Measurements from ENCODE around the gene ADAM15. TPM values are rescaled to one million over a fixed set of nuclear protein-coding genes. Genes with fewer than 3 reads are reported as not detected.

Gene ADAM15
- total RNA-seq, 1 experiment from 2014 or later: 30.6 TPM

DNA sequence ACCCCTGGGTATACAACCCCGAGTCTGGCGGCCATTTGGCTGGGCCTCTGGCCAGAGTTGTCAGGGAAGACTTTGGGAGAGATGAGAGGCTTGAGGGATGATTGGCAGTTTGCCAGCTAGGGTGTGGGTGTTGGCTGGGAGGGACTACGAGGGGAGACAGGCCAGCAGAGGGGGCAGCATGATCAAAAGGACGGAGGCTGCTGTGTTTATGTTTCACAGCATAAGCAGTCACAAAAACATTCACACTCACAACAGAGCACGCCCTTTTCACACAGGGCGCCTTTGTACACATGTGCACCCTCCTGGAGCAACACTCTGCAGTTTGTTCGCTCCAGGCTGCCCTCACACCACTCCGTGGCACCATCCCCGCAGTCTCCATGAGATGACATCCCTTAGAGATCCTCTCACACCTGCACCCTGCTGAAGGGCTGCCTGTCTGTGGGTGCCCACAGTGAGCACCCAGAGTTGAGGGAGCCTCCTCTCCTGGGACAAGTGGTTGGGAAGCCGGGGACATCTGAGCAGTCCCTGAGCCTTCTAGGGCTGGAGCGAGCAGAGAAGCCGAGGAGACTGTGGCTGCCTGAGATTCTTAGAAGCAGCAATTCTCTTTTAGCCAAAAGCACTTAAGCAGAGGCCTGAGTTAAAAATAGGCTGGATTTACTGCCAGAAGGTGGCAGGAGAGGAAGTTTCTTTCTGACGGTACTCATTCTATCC lies 43.0 kb downstream of the ADAM15 start:
- H4K91ac ChIP-seq (ENCODE audit: insufficient read length, low read depth, low read length): no peak overlapping the region
- Mint-ChIP-seq H3K9me3 (peaks cover 0 to 2% of the 10 kb centered on the region in 2 experiments; a peak in 1 of 5 replicates), H3K4me3 (no peak overlapping the region), H3K27ac (no peak overlapping the region; a peak in 2 of 7 replicates), H3K27me3 (ENCODE audit: low read depth) (peaks cover 54% of the 10 kb centered on the region), H3K36me3 (ENCODE audit: insufficient read depth in 1 of 3, low read depth in 3 of 3) (no peaks in the 10 kb centered on the region), H3K4me1 (peaks cover 17 to 23% of the 10 kb centered on the region in 2 experiments)
- H3K4me2 ChIP-seq (ENCODE audit: insufficient read depth, insufficient read length, low read length): no peak overlapping the region
- H3K23ac ChIP-seq (ENCODE audit: insufficient read length, low read depth, low read length): no peak overlapping the region
- no peaks in the 10 kb centered on the region for H3K79me2 ChIP-seq (ENCODE audit: insufficient read depth, low read length)
- H3K14ac ChIP-seq (ENCODE audit: insufficient read depth, low read length): no peak overlapping the region; the same call in 1 of the 2 replicates
- H3K79me1 ChIP-seq (ENCODE audit: insufficient read depth, low read depth, low read length, poor library complexity, severe bottlenecking): no peaks in the 10 kb centered on the region
- no peak overlapping the region for H2BK120ac ChIP-seq (ENCODE audit: low read depth, low read length, poor library complexity, severe bottlenecking)
- no peak overlapping the region for H2BK5ac ChIP-seq (ENCODE audit: insufficient read length, low read length)
- H3K9ac ChIP-seq (ENCODE audit: extremely low read depth, insufficient read length, low read length): no peak overlapping the region
- H3K18ac ChIP-seq (ENCODE audit: insufficient read length, low read depth, low read length): no peak overlapping the region
- H4K20me1 ChIP-seq (ENCODE audit: control insufficient read depth, insufficient read depth, insufficient read length): no peaks in the 10 kb centered on the region
- H2BK12ac ChIP-seq (ENCODE audit: insufficient read length, low read depth, low read length): no peak overlapping the region
- no peak overlapping the region for H2BK20ac ChIP-seq (ENCODE audit: low read depth, low read length, poor library complexity, severe bottlenecking)
- TF ChIP-seq CTCF (conservative IDR thresholded peaks at IDR 0.05): peak; percentile 64; the same call in 2 of the 3 replicates
- H3T11ph ChIP-seq (ENCODE audit: low read length): no peak overlapping the region
- WGBS (ENCODE audit: extremely low coverage, insufficient read length, low lambda C conversion rate): no CpG with 5 or more reads among the region's 13 CpGs
- no peak overlapping the region for H4K8ac ChIP-seq (replicated peaks; ENCODE audit: insufficient read length, low read depth, low read length)
- H3K4ac ChIP-seq (ENCODE audit: low read depth, low read length): no peak overlapping the region
- H2AFZ ChIP-seq (ENCODE audit: low read length): no peak overlapping the region
- peaks cover 2% of the 10 kb centered on the region; the same call in 1 of the 2 replicates for H3K27me3 ChIP-seq (ENCODE audit: insufficient read depth, low read length)
- no peaks in the 10 kb centered on the region for H3K4me1 ChIP-seq (ENCODE audit: insufficient read depth, low read length)
- no peak overlapping the region for H4K5ac ChIP-seq (ENCODE audit: insufficient read length, low read depth, low read length)
- no peak overlapping the region for H3K56ac ChIP-seq (ENCODE audit: insufficient read length, low read depth, low read length)
- H2AK5ac ChIP-seq (ENCODE audit: insufficient read length, low read length): no peak overlapping the region
- no peaks in the 10 kb centered on the region for H3K9me3 ChIP-seq (ENCODE audit: control insufficient read depth, low read depth, low read length)
- H3K27ac ChIP-seq (ENCODE audit: insufficient read length, low read depth, low read length): no peak overlapping the region
- H2BK15ac ChIP-seq (ENCODE audit: low read depth, low read length): no peak overlapping the region
- H3K23me2 ChIP-seq (ENCODE audit: insufficient read length, low read depth, low read length, poor library complexity, severe bottlenecking): peaks cover 6% of the 10 kb centered on the region
- DNase-seq: no peak
